Suppressor macrophage (primary cell): ENCODE measurements around the gene EFTUD2.
"Not testable (repeated sequence)": the region's sequence is repeated elsewhere in the genome, so short reads cannot be mapped to it uniquely, and the experiment has no call there.

Experiments used
- DNase-seq, 4 experiments: peaks; one replicate each; pipeline ENCODE4 v3.0.0-alpha.2; 2020 to 2022
- total RNA-seq, 17 experiments: gene quantifications; one replicate each; lab custom pipeline; 2026; ENCODE audit warnings: mixed read lengths in 6 of 17, inconsistent platforms in 3 of 17; lab: John Stamatoyannopoulos, UW

EFTUD2 gene
- 105 to 236 (median 166) reads per million in 17 experiments for total RNA-seq

GRCh38 chr17:44899074-44899782 lies at the start of gene EFTUD2:
EFTUD2 (minus strand) TSS chr17:44899445; CDS start chr17:44894521, 4,924 bp downstream.
- peak; percentile 91 to 97 (median 94) for DNase-seq

- no peak for DNase-seq
These were observed 49.1 kb upstream of the EFTUD2 start for GRCh38 chr17:44948315-44948795.

- peak; percentile 94 to 97 (median 96) for DNase-seq
These were observed 48.4 kb upstream of the EFTUD2 start, which contains the start of gene KIF18B for GRCh38 chr17:44947461-44948314. KIF18B (minus strand) TSS chr17:44947773; CDS start chr17:44936344, 11,429 bp downstream.

- DNase-seq, result not testable (repeated sequence)
These were observed 46.4 kb upstream of the EFTUD2 start for GRCh38 chr17:44945652-44946051.

GRCh38 chr17:44942456-44942855 lies 43.2 kb upstream of the EFTUD2 start:
- no peak for DNase-seq

- no peak for DNase-seq
These were observed 42.6 kb upstream of the EFTUD2 start for GRCh38 chr17:44941712-44942331.

- DNase-seq, result no peak
These were observed 41.5 kb upstream of the EFTUD2 start for GRCh38 chr17:44940768-44941167.

GRCh38 chr17:44940317-44940716 lies 41.1 kb upstream of the EFTUD2 start:
- no peak for DNase-seq

- no peak for DNase-seq
These were observed 35.9 kb upstream of the EFTUD2 start for GRCh38 chr17:44935116-44935515.

GRCh38 chr17:44934745-44935105 lies 35.5 kb upstream of the EFTUD2 start:
- no peak for DNase-seq

GRCh38 chr17:44933824-44934744 lies 34.8 kb upstream of the EFTUD2 start:
- no peak for DNase-seq

- DNase-seq, result no peak
These were observed 33.5 kb upstream of the EFTUD2 start for GRCh38 chr17:44932787-44933097.

- no peak for DNase-seq
These were observed 33.0 kb upstream of the EFTUD2 start for GRCh38 chr17:44932096-44932786.

GRCh38 chr17:44931376-44931775 lies 32.1 kb upstream of the EFTUD2 start:
- no peak for DNase-seq

- no peak for DNase-seq
These were observed 31.4 kb upstream of the EFTUD2 start for GRCh38 chr17:44930667-44931066.

GRCh38 chr17:44928950-44929720 lies 29.9 kb upstream of the EFTUD2 start:
- no peak for DNase-seq

GRCh38 chr17:44928136-44928535 lies 28.9 kb upstream of the EFTUD2 start:
- DNase-seq, result no peak

- DNase-seq, result no peak
These were observed 28.5 kb upstream of the EFTUD2 start for GRCh38 chr17:44927696-44928095.

GRCh38 chr17:44926821-44927525 lies 27.7 kb upstream of the EFTUD2 start:
- peak in 1 of 4 experiments; percentile 17 for DNase-seq
